OCI-LY3 (cell line): ENCODE data around the gene PRR23E.

Source experiments
- H2AFZ ChIP-seq: fragments of 200-600, 300-600 bp; shearing (Covaris generic); 2 replicates; pipeline ENCODE4 v1.6.0; 2014; ENCODE audit warnings: antibody characterized with exemption, low read depth, low read length
- H3K27ac ChIP-seq: fragments of 200-600, 300-600 bp; sonication (generic); 2 replicates; pipeline ENCODE4 v1.5.1; 2014; ENCODE audit warnings: mild to moderate bottlenecking, low read length, moderate library complexity, mixed read lengths
- H3K27me3 ChIP-seq: fragments of 200-600, 300-600 bp; sonication (generic); 2 replicates; pipeline ENCODE4 v1.6.1; 2014; ENCODE audit warnings: low read depth, low read length, mixed read lengths
- H3K36me3 ChIP-seq: fragments of 200-600, 300-600 bp; sonication (generic); replicated peaks from 2 replicates; pipeline ENCODE3; 2014; ENCODE audit warnings: low read depth, low read length, mixed read lengths
- H3K4me1 ChIP-seq: fragments of 300-600, 200-600 bp; sonication (generic); 2 replicates; pipeline ENCODE4 v1.6.1; 2014; ENCODE audit warnings: low read length, mixed read lengths
- H3K4me2 ChIP-seq: fragments of 200-600, 300-600 bp; sonication (generic); 2 replicates; pipeline ENCODE4 v1.6.1; 2014; ENCODE audit warnings: low read length, mixed read lengths
- H3K4me3 ChIP-seq: fragments of 300-600, 200-600 bp; sonication (generic); 2 replicates; pipeline ENCODE4 v1.5.1; 2014; ENCODE audit warnings: antibody characterized with exemption, mild to moderate bottlenecking, low read length, moderate library complexity
- H3K79me2 ChIP-seq: fragments of 300-600, 200-600 bp; shearing (Covaris generic); 2 replicates; pipeline ENCODE4 v1.6.1; 2014; ENCODE audit warnings: mild to moderate bottlenecking, low read length, mixed read lengths
- H3K9ac ChIP-seq: fragments of 300-600, 200-600 bp; shearing (Covaris generic); 2 replicates; pipeline ENCODE4 v1.6.0; 2014; ENCODE audit warnings: mild to moderate bottlenecking, low read length, moderate library complexity
- H3K9me3 ChIP-seq: fragments of 200-600, 300-600 bp; shearing (Covaris generic); 2 replicates; pipeline ENCODE4 v1.6.1; 2014; ENCODE audit warnings: low read length, mixed read lengths; ENCODE audit not compliant: insufficient read depth
- H4K20me1 ChIP-seq: fragments of 200-600, 300-600 bp; sonication (generic); 2 replicates; pipeline ENCODE4 v1.6.1; 2016; ENCODE audit warnings: low read length, mixed read lengths; ENCODE audit not compliant: insufficient read depth
- CTCF ChIP-seq: fragments of 200-600, 300-600 bp; sonication (generic); IDR thresholded peaks from 2 replicates; pipeline ENCODE4 v1.5.1; 2014; ENCODE audit warnings: antibody characterized with exemption, low read length, low read depth
- EZH2phosphoT487 ChIP-seq: fragments of 200-600 bp; shearing (Covaris generic); IDR thresholded peaks from 2 replicates; pipeline ENCODE4 v1.6.1; 2018; ENCODE audit warnings: antibody characterized with exemption, mixed run types, low read depth

The PRR23E gene

GRCh38 chr3:127182848-127183714 lies 9.8 kb upstream of the PRR23E start:
- Histone ChIP-seq H3K9me3 (no peaks in the 10 kb centered on the region; the same call in 1 of the 2 replicates), H3K4me2 (no peak overlapping the region), H2AFZ (no peak overlapping the region), H3K4me3 (no peak overlapping the region), H3K79me2 (no peaks in the 10 kb centered on the region), H3K27ac (no peak overlapping the region), H3K4me1 (no peaks in the 10 kb centered on the region), H4K20me1 (no peaks in the 10 kb centered on the region), H3K36me3 (no peaks in the 10 kb centered on the region), H3K9ac (no peak overlapping the region), H3K27me3 (no peaks in the 10 kb centered on the region)
- TF ChIP-seq EZH2phosphoT487: no peak
- no peak for TF ChIP-seq CTCF

- no peaks in the 10 kb centered on the region; the same call in 1 of the 2 replicates for H3K9me3 ChIP-seq
- TF ChIP-seq EZH2phosphoT487 (no peak), CTCF (no peak)
- H3K4me2 ChIP-seq: no peak overlapping the region
- H3K9ac ChIP-seq: no peak overlapping the region
- no peaks in the 10 kb centered on the region for H3K4me1 ChIP-seq
- H3K4me3 ChIP-seq: no peak overlapping the region
- no peak overlapping the region for H2AFZ ChIP-seq
- H3K36me3 ChIP-seq: no peaks in the 10 kb centered on the region
- H3K27me3 ChIP-seq: no peaks in the 10 kb centered on the region
- no peaks in the 10 kb centered on the region for H4K20me1 ChIP-seq
- no peaks in the 10 kb centered on the region for H3K79me2 ChIP-seq
- no peak overlapping the region for H3K27ac ChIP-seq
Observed at GRCh38 chr3:127183931-127184869, 8.7 kb upstream of the PRR23E start.

GRCh38 chr3:127184870-127185216 lies 8.1 kb upstream of the PRR23E start:
- Histone ChIP-seq H2AFZ (no peak overlapping the region), H3K4me1 (no peaks in the 10 kb centered on the region), H3K9ac (no peak overlapping the region), H3K4me3 (no peak overlapping the region), H3K36me3 (no peaks in the 10 kb centered on the region), H3K9me3 (no peaks in the 10 kb centered on the region), H4K20me1 (no peaks in the 10 kb centered on the region), H3K27me3 (no peaks in the 10 kb centered on the region), H3K27ac (no peak overlapping the region), H3K79me2 (no peaks in the 10 kb centered on the region), H3K4me2 (no peak overlapping the region)
- TF ChIP-seq CTCF: no peak
- no peak for TF ChIP-seq EZH2phosphoT487

- Histone ChIP-seq H2AFZ (no peak overlapping the region), H3K4me2 (no peak overlapping the region), H3K27ac (no peak overlapping the region), H3K36me3 (no peaks in the 10 kb centered on the region), H3K27me3 (no peaks in the 10 kb centered on the region), H3K79me2 (no peaks in the 10 kb centered on the region), H3K4me1 (no peaks in the 10 kb centered on the region), H3K4me3 (no peak overlapping the region), H3K9ac (no peak overlapping the region), H3K9me3 (no peaks in the 10 kb centered on the region), H4K20me1 (no peaks in the 10 kb centered on the region)
- TF ChIP-seq CTCF (no peak), EZH2phosphoT487 (no peak)
Observed at GRCh38 chr3:127185268-127185667, 7.7 kb upstream of the PRR23E start.
